ENCODE data around the gene SURF1. TPM values are rescaled to one million over a fixed set of nuclear protein-coding genes. Genes with fewer than 3 reads are reported as not detected.

SURF1 gene
- total RNA-seq, 2 donors from 2014 or later: 45.1 to 54.4 TPM

GRCh38 chr9:133369933-133370332, 13.6 kb upstream of the SURF1 start:
- H3K27me3 ChIP-seq (ENCODE audit: control insufficient read depth, insufficient read depth, low read length, poor library complexity, severe bottlenecking): no peaks in the 10 kb centered on the region
- Mint-ChIP-seq H3K9me3 (no peaks in the 10 kb centered on the region), H3K36me3 (ENCODE audit: low read depth) (peaks cover 54% of the 10 kb centered on the region), H3K4me3 (no peak overlapping the region), H3K27me3 (ENCODE audit: insufficient read depth) (no peaks in the 10 kb centered on the region), H3K27ac (peak overlapping the region; percentile 34), H3K4me1 (peaks cover 41% of the 10 kb centered on the region)
- WGBS, 2 experiments (ENCODE audit: insufficient coverage in 1 of 2, insufficient read length in 1 of 2): 86 to 89% methylated on average over 6 to 7 of the region's 7 CpGs
- peaks cover 18% of the 10 kb centered on the region for H3K4me1 ChIP-seq (ENCODE audit: control insufficient read depth, insufficient read depth, low read length)
- no peak for TF ChIP-seq CTCF (conservative IDR thresholded peaks at IDR 0.05)
- H3K9me3 ChIP-seq (ENCODE audit: control insufficient read depth, low read length): no peaks in the 10 kb centered on the region
- no peak overlapping the region for H3K27ac ChIP-seq (ENCODE audit: low read depth, low read length)
- peaks cover 79% of the 10 kb centered on the region for H3K36me3 ChIP-seq (ENCODE audit: control insufficient read depth, insufficient read depth, low read length)
- H3K9ac ChIP-seq (ENCODE audit: extremely low read depth, low read length, poor library complexity, severe bottlenecking): no peak overlapping the region
- no peak overlapping the region for H3K4me3 ChIP-seq (ENCODE audit: low read length)
- DNase-seq: no peak

GRCh38 chr9:133369422-133369821, 13.1 kb upstream of the SURF1 start:
- 81 to 86% methylated on average over 5 to 6 of the region's 6 CpGs for WGBS, 2 experiments (ENCODE audit: insufficient coverage in 1 of 2, insufficient read length in 1 of 2)
- no peak overlapping the region for H3K27ac ChIP-seq (ENCODE audit: low read depth, low read length)
- H3K9me3 ChIP-seq (ENCODE audit: control insufficient read depth, low read length): no peaks in the 10 kb centered on the region
- H3K4me1 ChIP-seq (ENCODE audit: control insufficient read depth, insufficient read depth, low read length): peaks cover 18% of the 10 kb centered on the region
- H3K27me3 ChIP-seq (ENCODE audit: control insufficient read depth, insufficient read depth, low read length, poor library complexity, severe bottlenecking): no peaks in the 10 kb centered on the region
- Mint-ChIP-seq H3K9me3 (no peaks in the 10 kb centered on the region), H3K27ac (peak overlapping the region; percentile 69), H3K4me3 (no peak overlapping the region), H3K27me3 (ENCODE audit: insufficient read depth) (no peaks in the 10 kb centered on the region), H3K36me3 (ENCODE audit: low read depth) (peaks cover 57% of the 10 kb centered on the region), H3K4me1 (peaks cover 37% of the 10 kb centered on the region)
- H3K9ac ChIP-seq (ENCODE audit: extremely low read depth, low read length, poor library complexity, severe bottlenecking): no peak overlapping the region
- H3K4me3 ChIP-seq (ENCODE audit: low read length): no peak overlapping the region
- DNase-seq: no peak
- peaks cover 82% of the 10 kb centered on the region for H3K36me3 ChIP-seq (ENCODE audit: control insufficient read depth, insufficient read depth, low read length)
- TF ChIP-seq CTCF (conservative IDR thresholded peaks at IDR 0.05): no peak

- Mint-ChIP-seq H3K4me3 (no peak overlapping the region), H3K9me3 (no peaks in the 10 kb centered on the region), H3K27me3 (ENCODE audit: insufficient read depth) (no peaks in the 10 kb centered on the region), H3K36me3 (ENCODE audit: low read depth) (peaks cover 63% of the 10 kb centered on the region), H3K27ac (no peak overlapping the region), H3K4me1 (peaks cover 37% of the 10 kb centered on the region)
- 96% methylated on average over 17 to 18 of the region's 18 CpGs for WGBS, 2 experiments (ENCODE audit: insufficient coverage in 1 of 2, insufficient read length in 1 of 2)
- no peak for TF ChIP-seq CTCF (conservative IDR thresholded peaks at IDR 0.05)
- no peaks in the 10 kb centered on the region for H3K9me3 ChIP-seq (ENCODE audit: control insufficient read depth, low read length)
- H3K4me3 ChIP-seq (ENCODE audit: low read length): no peak overlapping the region
- H3K9ac ChIP-seq (ENCODE audit: extremely low read depth, low read length, poor library complexity, severe bottlenecking): no peak overlapping the region
- DNase-seq: no peak
- no peaks in the 10 kb centered on the region for H3K27me3 ChIP-seq (ENCODE audit: control insufficient read depth, insufficient read depth, low read length, poor library complexity, severe bottlenecking)
- peaks cover 18% of the 10 kb centered on the region for H3K4me1 ChIP-seq (ENCODE audit: control insufficient read depth, insufficient read depth, low read length)
- H3K27ac ChIP-seq (ENCODE audit: low read depth, low read length): no peak overlapping the region
- peaks cover 87% of the 10 kb centered on the region for H3K36me3 ChIP-seq (ENCODE audit: control insufficient read depth, insufficient read depth, low read length)
These were observed 12.1 kb upstream of the SURF1 start for GRCh38 chr9:133368249-133368881.

All from endodermal cell (in vitro differentiated cells).